Dermis microvascular lymphatic vessel endothelial cell (primary cell): ENCODE results near the gene ATAD3C. TPM values are rescaled to one million over a fixed set of nuclear protein-coding genes. Genes with fewer than 3 reads are reported as not detected.

ENCODE experiments used
- DNase-seq, 2 donors: peaks; one replicate each; pipeline versions ENCODE4 v3.0.0 to v3.0.0-alpha.2; 2010; ENCODE audit warnings: low read depth in 2 of 2
- total RNA-seq: library from RNA; depleted of rRNA; stranded (reverse); fragments of >200 nt; gene quantifications from 2 replicates; pipeline ENCODE4 v1.2.1, GENCODE V29; 2014

ATAD3C gene
- total RNA-seq, 1 donor from 2014 or later: 0.39 TPM

DNA sequence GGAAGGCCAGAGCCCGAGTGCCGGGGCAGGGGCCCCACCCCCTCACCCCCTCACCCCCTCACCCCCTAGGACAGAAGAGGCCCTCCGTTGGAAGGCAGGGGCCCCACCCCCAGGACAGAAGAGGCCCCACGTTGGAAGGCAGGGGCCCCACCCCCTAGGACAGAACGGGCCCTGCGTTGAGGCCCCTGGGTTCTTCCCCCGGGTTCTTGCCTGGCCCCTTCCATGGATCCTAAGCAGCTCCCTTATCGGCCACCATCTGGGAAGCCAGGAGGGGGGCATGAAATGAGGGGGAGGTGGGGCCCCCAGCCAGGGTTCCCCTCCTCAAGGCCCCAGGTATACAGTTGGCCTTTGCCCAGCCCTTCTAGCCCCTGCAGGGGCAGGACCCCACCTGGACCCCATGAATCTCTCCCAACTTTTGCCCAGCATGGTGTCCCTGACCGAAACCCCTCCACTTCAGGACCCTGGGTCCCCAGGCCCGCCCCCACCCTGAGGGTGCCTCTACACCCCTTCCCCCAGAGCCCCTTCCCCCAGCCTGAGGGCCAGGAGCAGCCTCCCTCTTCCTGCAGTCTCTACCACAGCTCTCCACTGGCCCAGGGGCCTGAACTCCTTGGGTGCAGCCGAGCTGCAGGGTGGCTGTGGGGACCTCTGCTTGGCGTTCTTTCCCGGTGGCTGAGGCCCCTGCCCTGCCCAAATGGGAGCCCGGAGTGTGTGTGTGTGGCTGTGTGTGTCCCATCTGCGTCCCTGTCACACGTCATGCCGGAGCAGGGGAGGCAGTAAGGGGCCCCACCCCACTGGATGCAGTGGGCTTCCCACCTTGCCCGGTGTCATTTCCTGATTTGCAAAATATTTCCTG lies 18.3 kb upstream of the ATAD3C start:
- DNase-seq: no peak

DNA sequence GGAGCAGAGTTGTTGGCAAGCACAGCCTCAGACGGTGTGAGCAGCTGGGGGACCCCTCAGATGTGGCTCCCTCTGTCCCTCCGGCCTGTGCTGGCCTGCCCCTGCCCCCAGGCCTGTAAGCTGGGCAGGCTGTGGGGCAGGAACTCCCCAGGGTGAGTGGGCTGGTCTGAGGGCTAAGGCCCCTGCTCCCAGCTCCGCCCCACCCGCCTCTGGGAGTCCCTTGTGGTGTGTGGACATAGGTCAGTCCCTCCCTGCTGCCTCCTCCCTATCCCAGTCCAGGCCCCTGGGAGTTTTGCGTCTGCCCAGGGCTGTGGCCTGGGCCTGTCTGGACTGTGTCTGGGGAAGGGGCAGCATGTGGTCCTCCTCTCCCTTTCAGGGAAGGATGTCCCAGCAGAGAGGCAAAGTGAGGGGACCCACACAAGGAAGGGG lies 17.6 kb upstream of the ATAD3C start:
- peak in 1 of 2 donors; percentile 19 for DNase-seq

DNA sequence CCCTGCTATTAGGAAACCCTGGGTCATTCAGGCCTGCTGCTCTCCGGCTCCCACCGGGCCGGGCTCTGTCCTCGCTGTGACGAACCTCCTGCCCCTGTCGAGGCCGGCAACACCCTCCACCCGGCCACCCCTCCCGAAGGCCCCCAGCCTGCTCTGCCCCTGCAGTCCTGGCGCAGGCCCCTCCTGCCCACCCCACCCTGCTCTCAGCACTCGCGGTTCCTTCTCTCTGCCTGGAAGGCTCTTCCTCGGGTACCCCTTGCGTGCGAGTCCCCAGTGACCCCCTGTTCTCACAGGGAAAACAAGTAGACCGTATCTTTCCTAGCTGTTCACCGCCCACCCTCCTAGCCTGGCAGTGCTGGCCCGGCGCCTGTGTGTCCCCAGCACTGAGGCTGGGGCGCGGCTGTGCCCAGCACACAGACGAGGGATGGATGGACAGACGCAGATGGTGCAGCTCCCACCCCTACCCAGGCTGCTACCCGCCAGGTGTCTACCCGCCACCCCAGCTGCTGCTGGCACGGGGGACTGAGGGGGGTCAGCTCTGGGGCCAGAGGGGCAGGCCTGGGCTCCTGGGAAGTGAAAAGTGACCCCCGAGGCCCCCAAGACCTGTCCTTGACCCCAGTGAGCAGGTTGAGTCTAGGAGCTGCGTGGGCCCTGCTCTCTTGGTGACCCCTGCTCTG lies 17.1 kb upstream of the ATAD3C start:
- no peak for DNase-seq

DNA sequence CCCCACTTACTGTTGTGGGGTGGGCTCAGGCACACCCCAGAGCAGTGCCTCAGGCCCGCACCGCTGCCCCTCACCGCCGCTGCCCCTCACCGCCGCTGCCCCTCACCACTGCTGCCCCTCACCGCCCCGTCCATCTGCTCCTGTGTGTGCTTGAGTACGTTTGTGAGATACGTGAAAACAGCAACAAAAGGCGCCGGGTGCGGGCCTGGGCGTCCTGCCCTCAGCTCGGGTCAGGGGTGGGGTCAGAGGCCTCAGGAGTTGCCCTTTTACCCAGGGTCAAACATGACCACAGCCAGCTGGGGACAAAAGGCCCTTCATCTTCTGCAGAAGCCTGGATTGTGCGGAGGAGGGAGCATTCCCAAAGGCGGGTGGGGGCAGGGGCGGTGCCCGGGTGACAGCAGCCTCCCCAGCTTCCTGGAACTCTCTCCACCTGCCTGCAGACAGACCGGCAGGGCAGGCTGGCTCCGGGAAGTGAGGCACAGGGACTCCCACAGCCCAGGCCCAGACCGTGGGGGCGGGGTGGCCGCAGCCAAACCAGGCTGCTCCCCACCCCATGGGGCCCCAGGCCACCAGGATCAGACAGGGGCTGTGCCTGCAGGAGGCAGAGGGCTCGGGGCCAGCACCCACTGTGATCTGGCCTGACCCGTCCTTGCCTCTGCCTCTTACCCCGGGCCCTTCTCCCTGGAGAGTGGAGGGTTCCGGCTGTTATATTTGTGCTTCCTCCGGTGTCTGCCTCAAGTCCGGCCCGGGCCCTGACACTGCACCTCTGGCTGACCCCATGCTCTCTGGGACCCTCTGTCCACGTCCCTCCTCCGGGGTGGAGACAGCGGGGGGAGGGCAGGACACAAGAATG lies 16.3 kb upstream of the ATAD3C start:
- peak in 1 of 2 donors; percentile 29 for DNase-seq

DNA sequence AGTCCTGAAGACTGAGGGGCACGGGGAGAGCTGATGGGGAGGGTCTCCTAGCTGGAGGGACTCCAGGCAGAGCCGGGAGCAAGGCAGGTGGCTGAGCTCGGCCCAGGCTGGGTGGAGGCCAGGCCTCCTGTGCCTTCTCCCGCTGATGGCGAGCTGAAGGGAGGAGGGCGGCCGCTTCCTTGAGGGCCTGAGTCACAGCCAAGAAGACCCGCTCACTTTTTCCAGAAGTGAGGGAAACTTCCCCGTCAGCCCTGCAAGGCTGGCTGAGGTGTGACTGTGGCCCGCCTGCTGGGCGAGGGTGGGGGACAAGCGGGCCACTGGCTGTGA lies 15.7 kb upstream of the ATAD3C start:
- DNase-seq: peak in 1 of 2 donors; percentile 72

DNA sequence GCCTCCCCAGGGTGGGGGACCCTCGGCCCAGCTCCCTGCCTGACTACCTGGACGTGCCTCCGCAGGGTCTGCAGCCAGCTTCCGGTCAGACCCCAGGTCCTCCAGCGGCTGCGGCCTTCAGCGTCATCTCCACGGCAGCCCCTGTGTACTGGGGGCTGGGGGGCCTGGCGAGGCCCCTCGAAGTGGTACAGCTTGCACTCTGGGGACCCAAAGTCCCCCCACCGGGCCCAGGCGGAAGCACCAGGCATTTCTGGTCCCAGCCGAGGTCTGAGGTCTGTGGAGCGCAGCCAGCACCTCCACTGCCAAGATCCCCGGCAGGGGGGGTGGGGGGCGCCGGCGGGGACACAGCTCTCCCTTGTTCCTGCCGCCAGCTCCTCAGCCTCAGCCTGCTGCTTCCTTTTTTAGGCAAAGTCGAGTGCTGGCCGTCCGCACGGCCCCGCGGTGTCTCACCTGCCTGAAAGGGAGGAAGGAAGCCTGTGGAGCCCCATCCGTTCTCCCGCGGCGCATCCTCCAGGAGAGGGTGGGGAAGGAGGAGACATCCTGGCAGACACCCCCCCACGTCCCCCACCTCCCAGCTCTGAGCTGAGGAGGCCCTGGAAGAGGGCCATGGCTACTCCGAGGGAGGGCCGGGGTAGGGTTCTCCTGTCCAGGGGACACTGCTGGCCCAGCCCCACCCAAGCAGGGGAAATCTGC lies 15.2 kb upstream of the ATAD3C start:
- no peak for DNase-seq

DNA sequence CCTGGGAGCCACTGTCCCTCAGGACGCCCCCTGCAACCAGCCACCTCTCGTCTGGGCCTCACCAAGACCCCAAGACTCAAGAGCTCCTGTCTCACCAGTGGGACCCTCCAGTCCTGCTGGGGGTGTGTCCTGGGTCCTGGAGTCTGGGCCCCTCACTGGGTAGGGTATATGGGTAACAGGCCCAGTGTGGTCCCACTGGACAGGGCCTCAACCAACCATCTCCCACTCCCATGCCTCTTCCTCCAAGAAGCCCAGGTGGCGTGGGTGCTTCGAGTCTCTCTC lies 14.7 kb upstream of the ATAD3C start:
- DNase-seq: no peak

DNA sequence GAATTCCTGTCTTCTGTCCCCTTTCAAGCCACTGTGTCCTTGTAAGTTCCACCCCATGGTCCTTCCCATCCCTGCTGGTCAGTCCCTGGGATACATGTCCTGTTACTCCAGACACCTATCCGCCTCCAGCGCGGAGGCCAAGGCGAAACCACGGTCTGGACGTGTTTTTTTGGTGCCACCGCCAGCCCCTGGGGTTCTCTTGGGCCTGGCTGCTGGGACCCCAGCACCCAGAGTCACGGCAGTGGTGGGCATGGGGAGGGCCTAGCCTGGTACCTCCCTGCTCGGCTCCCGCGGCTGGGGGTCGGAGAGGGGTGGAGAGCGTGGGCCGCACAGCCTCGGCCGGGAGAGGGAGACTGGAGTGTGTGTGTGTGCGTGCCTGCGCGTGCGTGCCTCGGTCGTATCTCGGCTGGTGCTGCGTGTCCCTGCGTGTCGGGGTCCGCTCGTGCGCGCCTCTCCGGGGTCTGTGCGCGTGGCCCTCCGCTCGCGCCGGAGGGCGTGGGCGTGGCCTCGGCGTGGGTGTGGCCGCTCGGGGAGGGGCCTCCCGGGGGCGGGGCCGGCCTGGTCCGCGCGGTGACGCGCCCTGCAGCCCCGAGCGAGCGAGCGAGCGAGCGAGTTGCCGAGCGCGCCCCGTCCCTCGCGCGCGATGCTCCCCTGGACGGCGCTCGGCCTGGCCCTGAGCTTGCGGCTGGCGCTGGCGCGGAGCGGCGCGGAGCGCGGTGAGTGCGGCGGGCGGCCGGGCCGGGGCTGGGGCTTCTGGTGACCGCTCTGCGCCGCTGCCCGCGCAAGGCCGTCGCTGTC lies 14.2 kb upstream of the ATAD3C start, which contains the start of gene VWA1:
TSS of gene VWA1 (plus strand) at position 585 of the 798 bp plus-strand sequence. CDS start at position 644, 59 bp downstream.
- peak; percentile 27 to 77 for DNase-seq

DNA sequence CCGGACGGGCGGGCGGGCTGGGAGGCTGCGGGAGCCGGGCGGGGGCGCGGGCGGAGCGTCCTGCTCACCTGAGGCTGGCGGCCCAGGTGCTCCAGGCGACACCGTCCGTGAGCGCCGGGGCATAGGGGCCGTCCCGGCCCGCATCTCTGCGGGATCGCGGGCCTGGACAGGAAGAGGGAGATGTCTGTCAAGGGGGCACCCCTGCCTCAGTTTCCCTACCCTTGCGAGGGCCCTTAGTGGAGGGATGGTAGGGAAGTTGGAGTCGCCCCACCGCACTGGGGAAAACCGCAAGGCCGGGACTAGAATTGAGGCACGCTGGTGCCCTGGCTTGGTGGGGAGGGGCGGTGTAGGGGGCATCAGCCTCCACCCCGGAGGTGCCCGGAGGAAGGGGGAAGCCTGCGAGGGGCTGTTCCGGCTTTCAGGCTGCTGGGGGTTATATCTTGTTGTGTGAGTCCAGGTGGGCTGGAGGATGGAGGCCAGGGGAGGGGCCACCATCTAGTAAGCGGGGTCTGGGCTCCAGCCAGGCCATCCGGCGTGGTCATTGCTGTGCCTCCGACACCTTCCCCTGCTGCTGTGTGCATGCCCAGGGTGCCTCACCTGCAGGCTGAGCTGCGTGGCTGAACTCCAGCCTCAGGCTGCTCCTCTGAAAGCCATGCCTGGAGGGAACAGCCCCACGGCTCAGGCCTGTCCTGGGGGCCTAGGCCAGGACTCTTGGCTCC lies 13.4 kb upstream of the ATAD3C start:
- DNase-seq: no peak

DNA sequence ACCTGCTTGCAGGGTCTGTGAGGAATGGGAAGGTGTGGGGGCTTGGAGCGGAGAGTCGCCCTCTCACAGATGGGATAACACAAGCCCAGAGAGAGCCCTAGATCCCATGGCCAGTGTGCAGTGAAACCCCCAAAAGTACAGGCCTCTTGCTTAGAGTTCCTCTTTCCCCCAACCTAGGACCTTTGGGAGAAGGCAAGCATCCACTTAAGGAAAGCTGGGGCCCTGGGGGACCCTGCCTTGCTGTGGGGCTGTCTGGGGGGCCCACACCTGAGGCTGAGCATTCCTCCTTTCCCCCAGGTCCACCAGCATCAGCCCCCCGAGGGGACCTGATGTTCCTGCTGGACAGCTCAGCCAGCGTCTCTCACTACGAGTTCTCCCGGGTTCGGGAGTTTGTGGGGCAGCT lies 12.9 kb upstream of the ATAD3C start:
- no peak for DNase-seq

DNA sequence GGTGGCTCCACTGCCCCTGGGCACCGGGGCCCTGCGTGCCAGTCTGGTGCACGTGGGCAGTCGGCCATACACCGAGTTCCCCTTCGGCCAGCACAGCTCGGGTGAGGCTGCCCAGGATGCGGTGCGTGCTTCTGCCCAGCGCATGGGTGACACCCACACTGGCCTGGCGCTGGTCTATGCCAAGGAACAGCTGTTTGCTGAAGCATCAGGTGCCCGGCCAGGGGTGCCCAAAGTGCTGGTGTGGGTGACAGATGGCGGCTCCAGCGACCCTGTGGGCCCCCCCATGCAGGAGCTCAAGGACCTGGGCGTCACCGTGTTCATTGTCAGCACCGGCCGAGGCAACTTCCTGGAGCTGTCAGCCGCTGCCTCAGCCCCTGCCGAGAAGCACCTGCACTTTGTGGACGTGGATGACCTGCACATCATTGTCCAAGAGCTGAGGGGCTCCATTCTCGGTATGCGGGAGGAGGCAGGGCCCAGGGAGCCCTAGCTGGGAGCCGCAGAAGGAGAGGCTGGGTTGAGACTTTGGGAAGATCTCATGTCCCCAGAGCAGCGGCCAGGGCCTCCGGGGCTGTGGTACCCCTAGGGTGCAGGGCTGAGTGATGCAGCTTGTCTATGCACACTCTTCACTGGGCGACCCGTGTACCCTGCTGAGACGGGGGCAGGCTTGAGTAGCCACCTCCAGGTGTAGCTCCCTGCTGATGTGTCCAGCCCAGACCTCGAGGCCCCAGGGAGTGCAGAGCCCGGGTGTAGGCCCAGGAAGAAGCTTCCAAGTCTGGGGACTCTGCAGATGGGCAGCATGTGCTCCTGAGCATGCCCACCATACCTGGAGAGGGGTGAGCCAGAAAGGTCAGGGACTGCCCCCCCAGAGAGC lies 12.2 kb upstream of the ATAD3C start:
- no peak for DNase-seq

DNA sequence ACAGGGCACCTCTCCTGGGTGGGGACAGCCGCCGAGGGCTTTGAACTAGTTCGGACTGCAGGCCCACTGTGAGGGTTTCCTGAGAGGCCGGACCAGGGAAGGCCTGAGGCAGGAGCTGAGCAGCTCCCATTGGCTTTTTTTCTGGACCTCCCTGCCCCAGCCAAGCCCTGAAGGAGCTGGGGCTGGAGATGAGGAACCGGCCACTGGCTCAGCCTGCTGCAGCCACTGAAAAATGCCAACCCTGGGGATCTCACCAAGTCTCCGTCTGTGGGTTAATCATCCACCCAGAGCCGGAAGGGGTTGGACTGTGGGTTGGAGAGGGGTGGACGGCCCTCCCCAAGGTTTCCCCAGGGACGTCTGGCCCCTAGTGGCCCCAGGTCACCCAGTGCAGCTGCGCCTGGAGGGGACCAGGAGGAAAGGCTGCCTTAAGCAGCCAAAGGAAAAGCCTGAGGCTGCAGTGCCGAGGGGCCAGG lies 11.5 kb upstream of the ATAD3C start:
- DNase-seq: no peak

DNA sequence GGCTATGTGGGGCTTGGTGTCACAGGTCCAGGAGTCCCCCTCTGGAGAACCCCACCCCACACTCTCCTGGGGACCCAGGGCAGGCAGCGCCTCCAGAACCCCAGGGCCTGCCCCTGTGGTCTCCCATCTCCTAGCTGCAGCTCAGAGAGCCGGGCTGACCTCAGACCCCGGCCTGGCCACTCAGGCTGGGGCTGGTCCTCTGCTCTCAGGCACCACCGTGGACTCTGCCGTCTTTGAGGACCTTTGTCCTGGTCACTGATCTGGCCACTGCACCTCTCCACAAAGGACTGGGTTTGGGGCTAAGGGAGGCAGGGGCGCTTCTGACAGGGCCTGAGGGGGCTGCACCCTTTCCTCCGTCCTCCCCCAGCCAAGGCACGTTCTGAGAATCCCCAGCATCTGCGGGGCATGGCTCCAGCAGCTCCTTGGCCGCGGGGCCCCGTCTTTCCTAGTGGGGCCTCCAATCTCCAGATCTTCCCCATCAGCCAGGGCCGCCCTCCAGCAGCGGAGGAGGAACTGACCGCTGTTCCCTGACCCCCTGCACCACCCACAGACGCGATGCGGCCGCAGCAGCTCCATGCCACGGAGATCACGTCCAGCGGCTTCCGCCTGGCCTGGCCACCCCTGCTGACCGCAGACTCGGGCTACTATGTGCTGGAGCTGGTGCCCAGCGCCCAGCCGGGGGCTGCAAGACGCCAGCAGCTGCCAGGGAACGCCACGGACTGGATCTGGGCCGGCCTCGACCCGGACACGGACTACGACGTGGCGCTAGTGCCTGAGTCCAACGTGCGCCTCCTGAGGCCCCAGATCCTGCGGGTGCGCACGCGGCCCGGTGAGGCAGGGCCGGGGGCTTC lies 10.7 kb upstream of the ATAD3C start:
- no peak for DNase-seq

DNA sequence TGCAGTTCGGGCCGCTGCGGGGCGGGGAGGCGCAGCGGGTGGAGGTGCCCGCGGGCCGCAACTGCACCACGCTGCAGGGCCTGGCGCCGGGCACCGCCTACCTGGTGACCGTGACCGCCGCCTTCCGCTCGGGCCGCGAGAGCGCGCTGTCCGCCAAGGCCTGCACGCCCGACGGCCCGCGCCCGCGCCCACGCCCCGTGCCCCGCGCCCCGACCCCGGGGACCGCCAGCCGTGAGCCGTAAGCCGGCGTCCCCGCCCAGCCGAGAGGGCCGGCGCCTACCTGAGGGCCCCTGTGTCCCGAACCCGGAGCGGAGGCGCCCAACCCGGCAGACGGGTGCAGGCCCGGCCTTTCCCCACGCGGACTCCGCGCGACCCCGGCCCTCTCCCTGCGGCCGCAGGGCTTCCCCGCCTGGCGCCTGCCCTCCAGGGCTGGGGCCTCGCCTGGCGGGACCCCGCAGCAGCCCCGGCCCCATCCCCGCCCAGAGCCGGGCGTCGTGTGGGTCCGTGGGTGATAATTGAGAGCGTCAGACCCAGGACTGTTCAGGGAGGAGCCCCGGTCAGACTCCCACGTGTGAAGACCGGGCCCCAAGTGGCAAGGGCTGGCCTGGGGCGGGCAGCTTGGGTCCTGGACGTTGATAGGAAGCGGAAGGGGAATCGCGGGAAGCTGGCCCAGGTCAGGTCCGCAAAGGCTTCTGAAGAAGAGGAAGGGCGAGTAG lies 9.8 kb upstream of the ATAD3C start:
- no peak for DNase-seq

DNA sequence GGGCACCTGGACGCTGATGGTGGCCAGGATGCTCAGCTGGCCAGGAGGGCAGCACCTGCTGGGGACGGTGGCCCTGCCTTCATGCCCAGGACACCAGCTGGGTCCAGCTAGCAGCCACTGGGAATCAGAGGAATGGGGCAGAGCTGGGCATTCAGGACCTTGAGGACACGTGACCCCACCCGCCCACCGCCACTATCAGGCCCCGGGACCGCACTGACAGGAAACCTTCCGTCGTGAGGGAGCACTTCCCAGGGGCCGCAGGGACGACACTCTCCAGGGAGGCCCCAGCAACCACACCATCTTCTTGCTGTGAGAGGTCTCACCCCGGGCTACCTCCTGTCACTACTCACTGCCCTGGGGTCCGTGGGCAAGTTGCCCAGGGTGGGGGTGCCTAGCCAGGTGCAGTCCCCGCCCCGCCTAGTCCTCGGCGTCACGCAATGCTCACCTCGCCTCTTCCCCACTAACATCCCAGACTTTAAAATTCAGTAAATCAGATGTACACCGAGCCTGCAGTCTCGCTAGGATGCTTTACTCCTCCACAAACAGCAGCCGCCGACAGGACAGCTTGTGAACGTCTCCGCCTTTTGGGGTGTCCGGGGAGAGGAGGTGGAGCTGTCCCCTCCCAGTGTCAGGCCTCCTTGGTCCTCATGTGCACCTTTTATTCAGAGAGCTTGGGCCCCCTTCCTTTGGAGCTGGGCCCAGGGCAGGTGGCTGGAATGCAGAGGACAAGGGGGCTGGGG lies 9.1 kb upstream of the ATAD3C start:
- no peak for DNase-seq

DNA sequence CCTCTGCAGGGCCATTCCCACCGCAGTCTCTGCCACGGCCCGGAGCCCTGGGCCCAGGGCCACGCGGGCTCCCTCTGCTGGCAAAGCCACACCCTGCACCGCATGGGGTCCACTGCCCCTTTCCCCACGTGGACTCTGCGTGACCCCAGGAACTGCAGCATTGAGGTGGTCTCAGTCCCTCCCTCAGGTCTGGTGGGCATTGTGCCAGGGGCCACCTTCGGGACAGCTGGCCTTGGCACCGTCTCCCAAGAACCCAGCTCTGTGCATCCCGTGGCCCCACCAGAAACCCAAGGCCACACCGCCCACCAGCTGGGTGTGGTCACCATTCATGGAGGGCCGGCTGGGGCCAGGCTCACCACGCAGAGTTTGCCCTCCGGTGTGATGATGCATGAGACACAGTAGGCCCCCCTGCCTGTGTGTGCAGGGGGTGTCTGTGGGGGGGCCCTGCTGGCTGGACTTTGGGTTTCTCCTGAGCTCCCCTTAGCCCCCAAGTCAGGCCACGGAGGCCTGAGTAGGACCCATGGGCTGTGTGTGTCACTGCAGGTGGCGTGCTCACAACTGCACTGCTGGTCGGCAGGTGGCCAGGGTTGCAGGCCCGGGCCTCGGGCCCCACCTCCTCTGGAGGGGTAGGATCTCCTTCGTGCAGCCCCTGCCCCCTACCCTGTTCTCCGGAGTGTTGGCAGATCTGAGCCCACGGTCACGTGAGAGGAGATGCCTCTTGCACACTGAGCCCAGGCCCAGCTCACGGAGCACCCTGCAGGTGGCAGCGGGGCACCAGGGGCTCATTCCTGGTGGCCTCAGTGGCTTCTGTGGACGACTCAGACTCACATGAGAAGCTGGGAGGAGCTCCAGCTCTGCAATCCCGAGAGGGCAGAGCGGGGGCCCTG lies 8.2 kb upstream of the ATAD3C start:
- DNase-seq: peak; percentile 16 to 47
